HepG2 (cell line): Measurements from ENCODE around the gene C11orf68.

Experiments
- PATZ1 ChIP-seq: sonication (generic); formaldehyde crosslinking; IDR thresholded peaks from 2 replicates; pipeline ENCODE4 v1.4.0; 2020; ENCODE audit warnings: missing genetic modification reagents
- POLR2AphosphoS5 ChIP-seq: IDR thresholded peaks from 2 replicates; pipeline ENCODE4 v1.6.1; 2012; ENCODE audit warnings: low read depth, low read length
- TCF7L2 ChIP-seq: IDR thresholded peaks from 2 replicates; pipeline ENCODE4 v1.6.1; 2011; ENCODE audit warnings: mild to moderate bottlenecking, low read depth, low read length, moderate library complexity
- ZSCAN9 ChIP-seq: IDR thresholded peaks from 2 replicates; pipeline ENCODE4 v1.6.1; 2016; ENCODE audit warnings: borderline replicate concordance
- TF ChIP-seq, protein P1 (sequence below): sonication (generic); formaldehyde crosslinking; IDR thresholded peaks from 2 replicates; pipeline ENCODE4 v1.4.0; 2020; ENCODE audit warnings: missing genetic modification reagents

- TF ChIP-seq TCF7L2 (no peak), ZSCAN9 (no peak), PATZ1 (CRISPR knock-in tag) (no peak), POLR2AphosphoS5 (no peak)
- TF ChIP-seq, protein P1, sequence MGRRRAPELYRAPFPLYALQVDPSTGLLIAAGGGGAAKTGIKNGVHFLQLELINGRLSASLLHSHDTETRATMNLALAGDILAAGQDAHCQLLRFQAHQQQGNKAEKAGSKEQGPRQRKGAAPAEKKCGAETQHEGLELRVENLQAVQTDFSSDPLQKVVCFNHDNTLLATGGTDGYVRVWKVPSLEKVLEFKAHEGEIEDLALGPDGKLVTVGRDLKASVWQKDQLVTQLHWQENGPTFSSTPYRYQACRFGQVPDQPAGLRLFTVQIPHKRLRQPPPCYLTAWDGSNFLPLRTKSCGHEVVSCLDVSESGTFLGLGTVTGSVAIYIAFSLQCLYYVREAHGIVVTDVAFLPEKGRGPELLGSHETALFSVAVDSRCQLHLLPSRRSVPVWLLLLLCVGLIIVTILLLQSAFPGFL (CRISPR knock-in tag), result no peak
These were observed 48.6 kb upstream of the C11orf68 start for GRCh38 chr11:65967329-65967934.
